ENCODE results near the gene PPP6R3. TPM values are rescaled to one million over a fixed set of nuclear protein-coding genes. Genes with fewer than 3 reads are reported as not detected.
A peak's percentile ranks its signal among the peaks of the same experiment; 100 is the strongest.

Gene PPP6R3
- total RNA-seq, 4 donors from 2014 or later, result 76.6 to 130 (median 94.0) TPM

- TF ChIP-seq CTCF (IDR thresholded peaks at IDR 0.05), result no peak
- no peak for TF ChIP-seq POLR2A (IDR thresholded peaks at IDR 0.05)
- Histone ChIP-seq H3K27me3 (peaks cover 0 to 46% (median 1%) of the 10 kb centered on the region in 4 donors), H3K4me1 (peaks cover 0 to 15% (median 0%) of the 10 kb centered on the region in 3 donors), H3K36me3 (no peaks in the 10 kb centered on the region), H3K4me3 (no peak overlapping the region), H3K27ac (no peak overlapping the region), H3K9me3 (no peaks in the 10 kb centered on the region)
- intact Hi-C loops (cut with DNase I), result no loop called here
- WGBS, 2 donors, result 70 to 73% methylated on average over 6 to 7 of the region's 7 CpGs
- no peak for DNase-seq
Observed at GRCh38 chr11:68655406-68655805, 194.9 kb downstream of the PPP6R3 start.

GRCh38 chr11:68655806-68656205 lies 195.3 kb downstream of the PPP6R3 start:
- Histone ChIP-seq H3K4me3 (no peak overlapping the region), H3K27me3 (peaks cover 0 to 43% (median 1%) of the 10 kb centered on the region in 4 donors), H3K27ac (no peak overlapping the region), H3K4me1 (peaks cover 0 to 15% (median 0%) of the 10 kb centered on the region in 3 donors), H3K9me3 (no peaks in the 10 kb centered on the region), H3K36me3 (no peaks in the 10 kb centered on the region)
- DNase-seq, result no peak
- intact Hi-C loops (cut with DNase I), result no loop called here
- TF ChIP-seq CTCF (IDR thresholded peaks at IDR 0.05) (no peak), POLR2A (IDR thresholded peaks at IDR 0.05) (no peak)
- WGBS, 2 donors, result 80 to 100% methylated on average over 1 to 2 of the region's 8 CpGs

GRCh38 chr11:68657021-68657780 lies 196.6 kb downstream of the PPP6R3 start:
- WGBS, 2 donors, result 90% methylated on average over 2 of the region's 11 CpGs; no CpG with 5 or more reads in 1 of the 2 donors
- H3K4me3 ChIP-seq, result no peak overlapping the region
- intact Hi-C loops (cut with DNase I), result no loop called here
- no peak for DNase-seq
- H3K27ac ChIP-seq, result no peak overlapping the region
- TF ChIP-seq POLR2A (IDR thresholded peaks at IDR 0.05) (no peak), CTCF (IDR thresholded peaks at IDR 0.05) (no peak)
- peaks cover 0 to 10% (median 0%) of the 10 kb centered on the region in 3 donors for H3K4me1 ChIP-seq
- H3K27me3 ChIP-seq, result peaks cover 0 to 31% (median 0%) of the 10 kb centered on the region in 4 donors
- no peaks in the 10 kb centered on the region for H3K9me3 ChIP-seq
- no peaks in the 10 kb centered on the region for H3K36me3 ChIP-seq

GRCh38 chr11:68658097-68658496 lies 197.5 kb downstream of the PPP6R3 start:
- Histone ChIP-seq H3K27me3 (peaks cover 0 to 23% (median 0%) of the 10 kb centered on the region in 4 donors), H3K4me3 (no peak overlapping the region), H3K36me3 (no peaks in the 10 kb centered on the region), H3K4me1 (peaks cover 0 to 10% (median 0%) of the 10 kb centered on the region in 3 donors), H3K27ac (no peak overlapping the region), H3K9me3 (no peaks in the 10 kb centered on the region)
- 86 to 87% methylated on average over 3 to 8 of the region's 8 CpGs for WGBS, 2 donors
- TF ChIP-seq CTCF (IDR thresholded peaks at IDR 0.05) (no peak), POLR2A (IDR thresholded peaks at IDR 0.05) (no peak)
- intact Hi-C loops (cut with DNase I), result no loop called here
- DNase-seq, result no peak

GRCh38 chr11:68658661-68659060 lies 198.1 kb downstream of the PPP6R3 start:
- Histone ChIP-seq H3K27me3 (peaks cover 0 to 25% (median 0%) of the 10 kb centered on the region in 4 donors), H3K27ac (peak overlapping the region in 1 of 4 donors; percentile 34), H3K4me1 (peaks cover 0 to 10% (median 0%) of the 10 kb centered on the region in 3 donors), H3K9me3 (no peaks in the 10 kb centered on the region), H3K4me3 (no peak overlapping the region), H3K36me3 (no peaks in the 10 kb centered on the region)
- WGBS, 2 donors, result 74 to 84% methylated on average over 13 of the region's 13 CpGs
- no peak for DNase-seq
- intact Hi-C loops (cut with DNase I), result no loop called here
- no peak for TF ChIP-seq POLR2A (IDR thresholded peaks at IDR 0.05)
- TF ChIP-seq CTCF (IDR thresholded peaks at IDR 0.05), result no peak

All from esophagus squamous epithelium (tissue), 5 donors.